Stomach (tissue), 4 donors: ENCODE measurements around the gene CCDC148.

Source experiments
- CTCF ChIP-seq, 7 experiments: fragments of 450-650 bp in 4 of 7; fragments of 200-600 bp in 3 of 7; sonication (generic) in 3 of 7; IDR thresholded peaks; one replicate each; pipeline ENCODE4 v1.5.1; 2016 to 2019; ENCODE audit warnings: antibody characterized with exemption in 7 of 7, control low read depth in 2 of 7, mild to moderate bottlenecking in 1 of 7
- EP300 ChIP-seq: sonication (generic); formaldehyde crosslinking; IDR thresholded peaks from one replicate; pipeline ENCODE4 v1.6.1; 2017; ENCODE audit warnings: antibody characterized with exemption

GRCh38 chr2:158184556-158185343 lies 271.8 kb downstream of the CCDC148 start:
- TF ChIP-seq CTCF (IDR thresholded peaks at IDR 0.05) (no peak), EP300 (no peak)
